Activated CD4-positive, alpha-beta T cell treated with anti-CD3 and anti-CD28 coated beads, Interleukin-2, Interleukin-4, amounts not matched to agents 100 ng/mL and 50 ng/mL, durations not matched to agents 16 hours and 8 hours (primary cell): ENCODE data around the gene ANKRD11.

Source experiments
- DNase-seq: peaks from one replicate; pipeline ENCODE4 v3.0.0-alpha.2; 2020; ENCODE audit warnings: low spot score

The ANKRD11 gene

DNA sequence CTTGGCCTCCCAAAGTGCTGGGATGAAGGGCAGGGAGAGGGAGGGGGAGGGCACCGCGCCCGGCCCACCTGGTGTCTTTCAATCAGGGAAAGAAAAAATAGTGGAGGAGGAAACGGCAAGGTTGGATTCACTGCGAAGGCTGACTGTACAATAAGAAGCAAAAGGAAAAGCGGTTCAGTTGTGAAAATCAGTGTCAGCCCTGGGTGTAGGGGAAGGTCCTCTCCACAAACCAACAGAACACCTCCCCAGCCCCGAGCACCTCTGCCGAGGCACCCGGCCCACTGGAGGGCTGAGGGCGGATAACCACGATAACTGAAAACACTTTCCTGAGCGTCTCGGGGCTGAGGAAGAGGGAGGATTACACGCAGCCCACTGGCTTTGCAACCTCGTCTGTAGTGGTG, 16.4 kb upstream of the ANKRD11 start:
- peak; percentile 25 for DNase-seq

DNA sequence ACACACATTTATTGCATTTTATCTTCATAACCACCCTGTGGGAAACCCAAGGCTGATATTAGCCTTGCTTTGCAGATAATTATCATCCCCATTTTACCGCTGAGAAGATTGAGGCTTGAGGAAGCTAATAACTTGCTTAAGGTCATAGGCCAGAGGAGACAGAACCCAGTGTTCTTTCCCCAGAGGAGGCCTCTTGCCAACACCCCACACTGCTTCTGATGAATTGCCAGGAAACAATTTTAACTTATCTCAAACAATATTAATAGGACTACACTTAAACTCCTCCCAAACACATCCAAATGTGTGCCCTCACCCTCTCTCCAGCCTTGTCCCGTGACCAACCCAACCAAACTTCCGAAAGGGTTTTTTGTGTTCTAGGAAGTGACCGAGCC, 15.7 kb upstream of the ANKRD11 start:
- DNase-seq: no peak

DNA sequence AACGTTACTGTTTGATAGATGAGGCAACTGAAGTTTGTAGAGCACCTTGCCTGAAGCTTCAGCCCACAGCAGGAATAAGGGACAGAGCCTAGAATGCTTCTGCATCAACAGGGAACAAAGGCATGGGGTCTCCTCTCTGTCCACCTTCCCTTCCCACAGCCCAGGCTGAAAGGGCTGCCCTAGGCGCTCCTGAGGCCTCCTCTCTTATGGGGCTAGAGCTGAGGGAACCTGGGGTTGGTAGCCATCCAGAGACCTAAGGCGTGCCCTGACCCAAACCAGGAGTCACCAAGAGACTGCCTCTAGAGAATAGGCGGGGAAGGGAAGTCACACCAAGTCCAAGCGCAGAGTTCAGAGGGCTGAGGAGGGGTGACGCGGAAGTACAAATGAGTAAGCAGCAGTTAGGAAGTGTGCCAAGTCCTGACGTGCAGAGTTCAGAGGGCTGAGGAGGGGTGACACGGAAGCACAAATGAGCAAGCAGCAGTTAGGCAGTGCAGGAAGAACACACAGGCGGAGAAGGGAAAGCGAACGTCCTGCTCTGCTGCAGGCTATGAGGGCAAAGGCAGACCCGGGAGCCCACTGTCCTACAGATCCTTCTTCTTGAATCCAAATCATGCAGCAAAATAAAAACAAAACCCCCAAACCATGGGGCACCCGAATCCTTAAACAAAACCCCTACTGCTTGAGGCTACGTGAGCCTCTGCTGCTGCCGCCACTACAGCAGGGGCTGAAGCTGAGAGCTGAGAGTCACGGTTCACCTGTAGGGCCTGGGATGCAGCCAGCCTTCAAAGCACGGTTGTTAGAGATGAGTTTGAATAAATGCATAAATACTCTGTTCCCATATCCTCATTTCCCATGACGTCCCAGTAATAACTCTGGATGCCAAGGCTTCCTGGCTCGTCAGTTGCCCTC, 15.1 kb upstream of the ANKRD11 start:
- peak; percentile 94 for DNase-seq

DNA sequence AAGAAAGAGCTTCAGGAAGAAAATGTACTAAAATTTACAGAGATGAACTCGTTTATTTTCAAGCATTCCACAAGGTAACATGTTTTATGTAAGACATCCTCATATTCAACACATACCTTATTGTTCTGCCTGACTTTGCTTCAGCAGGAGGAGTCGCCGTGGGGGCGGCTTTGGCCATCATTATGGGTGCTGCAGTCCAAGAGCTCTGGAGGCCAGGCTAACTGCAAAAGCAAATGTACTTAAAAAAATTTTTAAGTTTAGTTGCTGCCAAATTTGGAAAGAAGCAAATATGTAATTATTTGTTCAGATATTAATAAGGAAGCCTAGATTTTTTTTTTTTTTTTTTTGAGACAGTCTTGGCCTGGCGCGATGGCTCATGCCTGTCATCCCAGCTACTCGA, 13.7 kb upstream of the ANKRD11 start:
- DNase-seq: no peak

DNA sequence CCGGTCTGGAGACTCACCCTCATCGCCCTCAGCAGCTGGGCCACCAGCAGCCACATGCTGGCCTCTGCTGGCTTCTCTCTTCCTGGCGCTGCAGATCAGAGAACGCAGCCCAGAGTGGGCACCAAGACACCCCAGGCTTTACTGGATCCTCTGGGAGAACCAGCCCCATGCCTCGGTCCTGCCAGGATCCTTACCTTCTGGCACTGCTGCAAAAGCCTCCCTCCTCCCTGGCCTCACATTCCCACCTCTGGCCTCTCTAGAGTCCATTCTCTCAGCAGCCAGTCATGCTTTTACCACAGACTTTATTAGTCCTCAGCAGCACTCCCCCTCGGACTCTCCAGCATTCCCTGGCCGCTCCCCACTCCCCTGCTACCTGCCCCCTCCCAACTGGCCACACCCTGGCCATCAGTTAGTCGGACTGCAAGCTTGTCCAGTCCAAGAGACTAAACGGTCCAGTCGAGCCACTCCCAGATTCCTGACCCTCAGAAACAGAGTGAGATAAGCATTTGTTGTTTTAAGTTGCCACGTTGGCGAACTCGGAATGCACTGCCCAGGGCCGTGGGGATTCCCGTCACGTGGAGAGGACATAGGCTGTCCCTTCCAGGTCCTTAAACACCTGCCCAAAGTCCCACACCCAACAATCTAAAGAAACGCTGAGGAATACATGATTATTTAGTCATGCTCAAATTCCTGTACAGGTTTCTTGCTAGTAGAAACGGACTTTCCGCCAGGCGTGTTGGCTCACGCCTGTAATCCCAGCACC, 11.9 kb upstream of the ANKRD11 start:
- DNase-seq: no peak

DNA sequence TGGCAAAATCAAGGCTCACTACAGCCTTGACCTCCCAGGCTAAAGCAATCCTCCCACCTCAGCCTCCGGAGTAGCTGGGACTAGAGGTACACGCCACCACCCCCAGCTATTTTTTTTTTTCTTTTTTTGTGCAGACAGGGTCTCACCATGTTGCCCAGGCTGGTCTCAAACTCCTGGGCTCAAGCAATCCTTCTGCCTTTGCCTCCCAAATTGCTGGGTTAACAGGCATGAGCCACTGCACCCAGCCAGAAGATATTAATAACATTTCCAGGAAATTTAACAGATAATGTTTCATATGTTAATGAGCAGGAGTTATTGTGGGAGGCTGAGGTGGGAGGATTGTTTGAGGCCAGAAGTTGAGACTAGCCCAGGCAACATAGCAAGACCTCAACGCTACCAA, 9.4 kb upstream of the ANKRD11 start:
- no peak for DNase-seq

DNA sequence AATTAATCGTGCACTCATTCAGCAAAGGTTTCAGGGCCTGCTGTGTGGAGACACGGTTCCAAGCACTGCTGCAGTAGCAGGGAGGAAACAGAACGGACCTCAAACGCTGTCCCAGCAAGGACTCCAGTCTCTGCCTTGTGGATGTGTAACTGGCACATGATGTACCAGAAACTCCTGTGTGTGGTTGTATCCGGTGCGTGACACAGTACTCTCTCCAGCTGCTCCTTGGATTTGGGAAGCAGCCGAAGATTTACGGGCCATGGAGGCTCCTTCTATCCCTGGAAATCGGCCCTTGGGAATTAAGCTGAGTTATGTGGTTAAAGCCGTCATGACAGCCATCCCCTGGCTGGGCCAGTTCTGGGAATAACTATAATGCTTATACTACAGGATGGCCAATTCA, 8.5 kb upstream of the ANKRD11 start:
- DNase-seq: no peak

DNA sequence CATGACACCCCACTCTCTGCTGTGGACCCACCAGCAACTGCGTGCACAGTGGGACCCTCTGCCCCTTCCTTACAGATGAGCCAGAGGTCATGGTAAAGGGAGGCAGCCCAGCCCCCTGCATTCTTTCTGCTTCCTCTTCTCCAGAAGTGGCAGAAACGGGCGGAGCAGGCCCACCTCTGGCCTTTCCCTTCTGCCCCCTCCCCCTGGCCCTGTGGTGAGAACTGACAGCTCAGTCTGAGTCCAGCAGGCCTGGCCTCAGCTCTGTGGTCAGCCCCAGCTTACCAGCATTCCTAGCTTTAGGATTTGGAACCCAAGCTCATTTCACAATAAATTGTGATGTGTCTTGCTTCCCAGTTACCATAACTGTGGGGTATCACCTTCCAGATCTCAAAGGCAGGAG, 4.8 kb upstream of the ANKRD11 start:
- DNase-seq: no peak

DNA sequence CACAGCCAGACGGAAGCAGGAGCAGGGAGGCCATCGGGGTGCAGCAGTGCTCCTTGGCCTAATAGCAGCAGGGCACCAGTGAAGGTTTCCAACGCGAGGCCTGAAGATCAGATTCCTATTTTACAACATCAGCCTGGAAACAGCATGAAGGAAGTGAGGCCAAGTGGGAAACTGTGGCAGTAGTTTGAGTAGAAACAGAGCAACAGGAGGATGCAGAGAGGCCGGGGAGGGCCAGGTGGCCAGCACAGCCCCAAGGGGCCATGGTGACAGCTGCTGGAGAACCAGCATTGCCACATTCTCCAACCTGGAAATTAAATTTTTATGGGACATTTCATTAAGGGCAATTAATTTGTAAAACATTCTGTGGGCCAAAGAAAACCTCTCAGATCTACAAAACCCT, 3.4 kb upstream of the ANKRD11 start:
- no peak for DNase-seq

DNA sequence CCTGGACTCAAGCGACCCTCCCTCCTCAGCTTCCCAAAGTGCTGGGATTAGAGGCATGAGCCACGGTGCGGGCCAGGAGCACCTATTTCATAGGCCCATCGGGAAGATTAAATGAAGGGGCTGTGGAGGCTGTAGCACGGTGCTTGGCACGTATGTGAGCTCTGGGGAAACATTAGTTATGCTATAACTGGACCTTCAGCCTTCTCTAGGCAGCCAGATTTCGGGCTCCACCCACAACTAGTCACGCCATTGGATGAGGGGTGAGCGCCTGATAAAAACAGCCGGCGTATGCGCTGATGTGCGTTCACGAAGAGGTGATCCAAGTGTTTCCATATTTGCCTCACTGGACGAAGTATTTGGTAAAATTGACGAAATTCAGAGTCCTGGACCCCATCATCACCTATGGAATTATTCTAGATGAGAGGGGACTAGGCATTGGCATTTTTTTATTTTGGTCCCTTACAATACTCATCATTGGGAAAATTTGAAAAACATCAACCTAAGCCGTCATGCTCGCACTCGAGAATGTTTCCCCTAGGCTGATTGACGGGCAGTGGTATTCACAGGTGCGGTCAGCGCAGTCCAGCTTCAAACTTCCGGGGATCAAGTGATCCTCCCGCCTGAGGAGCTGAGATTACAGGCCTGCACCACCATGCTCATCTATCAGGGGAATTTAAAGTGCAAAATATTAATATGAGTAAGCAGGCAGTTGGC, 1.8 kb upstream of the ANKRD11 start:
- no peak for DNase-seq

DNA sequence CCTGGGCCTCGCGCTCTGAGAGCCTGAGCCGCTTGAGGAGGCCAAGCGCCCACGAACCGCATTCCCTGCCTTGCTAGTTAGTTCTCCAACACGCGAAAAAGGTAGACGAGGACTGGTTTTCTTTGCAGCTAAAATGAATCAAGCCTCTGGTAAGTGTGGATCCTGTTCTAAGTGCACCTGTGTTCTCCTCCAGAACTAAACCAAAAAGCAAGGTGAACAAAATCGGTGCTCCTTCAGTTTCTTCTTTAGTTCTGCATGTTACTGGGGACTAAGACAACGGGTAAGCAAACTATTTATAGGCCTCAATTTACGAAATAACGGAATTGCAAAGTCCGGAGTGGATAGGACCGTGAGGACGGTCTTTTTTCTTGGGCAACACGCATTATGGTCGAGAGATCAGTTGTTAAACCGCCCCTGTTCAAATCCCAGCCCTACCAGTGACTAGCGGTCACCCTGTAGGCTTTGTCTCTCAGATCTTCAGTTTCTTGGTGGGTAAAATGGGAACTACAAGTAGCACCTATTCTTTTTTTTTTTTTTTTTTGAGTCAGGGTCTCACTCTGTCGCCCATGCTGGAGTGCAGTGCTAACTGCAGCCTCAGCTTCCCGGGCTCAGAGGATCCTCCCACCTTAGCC, 993 bp upstream of the ANKRD11 start:
- no peak for DNase-seq

DNA sequence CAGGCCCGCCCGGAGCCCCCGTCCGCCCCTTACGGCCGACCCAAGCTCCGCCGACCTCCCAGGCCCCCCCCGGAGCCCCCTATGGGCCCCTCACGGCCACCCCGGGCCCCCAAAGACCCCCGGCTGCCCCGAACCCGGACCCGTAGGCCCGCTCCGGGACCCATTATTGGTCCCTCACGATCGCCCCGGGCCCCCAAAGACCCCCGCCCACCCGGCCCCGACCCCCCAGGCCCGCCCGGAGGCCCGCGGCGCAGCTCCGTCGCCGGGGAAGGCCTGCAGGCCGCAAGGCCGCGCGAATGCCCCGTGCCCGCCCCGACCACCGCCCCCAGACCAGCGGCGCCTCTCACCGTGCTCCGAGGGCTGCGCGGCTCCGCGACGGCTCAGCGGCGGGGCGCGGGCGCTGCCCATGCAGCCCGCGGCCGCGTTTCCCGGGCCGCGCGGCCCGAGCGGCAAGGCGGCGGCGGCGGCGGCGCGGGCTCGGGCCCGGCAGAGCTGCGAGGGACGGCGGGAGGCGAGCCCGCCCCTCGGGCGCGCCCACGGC, 393 bp downstream of the ANKRD11 start:
- no peak for DNase-seq

DNA sequence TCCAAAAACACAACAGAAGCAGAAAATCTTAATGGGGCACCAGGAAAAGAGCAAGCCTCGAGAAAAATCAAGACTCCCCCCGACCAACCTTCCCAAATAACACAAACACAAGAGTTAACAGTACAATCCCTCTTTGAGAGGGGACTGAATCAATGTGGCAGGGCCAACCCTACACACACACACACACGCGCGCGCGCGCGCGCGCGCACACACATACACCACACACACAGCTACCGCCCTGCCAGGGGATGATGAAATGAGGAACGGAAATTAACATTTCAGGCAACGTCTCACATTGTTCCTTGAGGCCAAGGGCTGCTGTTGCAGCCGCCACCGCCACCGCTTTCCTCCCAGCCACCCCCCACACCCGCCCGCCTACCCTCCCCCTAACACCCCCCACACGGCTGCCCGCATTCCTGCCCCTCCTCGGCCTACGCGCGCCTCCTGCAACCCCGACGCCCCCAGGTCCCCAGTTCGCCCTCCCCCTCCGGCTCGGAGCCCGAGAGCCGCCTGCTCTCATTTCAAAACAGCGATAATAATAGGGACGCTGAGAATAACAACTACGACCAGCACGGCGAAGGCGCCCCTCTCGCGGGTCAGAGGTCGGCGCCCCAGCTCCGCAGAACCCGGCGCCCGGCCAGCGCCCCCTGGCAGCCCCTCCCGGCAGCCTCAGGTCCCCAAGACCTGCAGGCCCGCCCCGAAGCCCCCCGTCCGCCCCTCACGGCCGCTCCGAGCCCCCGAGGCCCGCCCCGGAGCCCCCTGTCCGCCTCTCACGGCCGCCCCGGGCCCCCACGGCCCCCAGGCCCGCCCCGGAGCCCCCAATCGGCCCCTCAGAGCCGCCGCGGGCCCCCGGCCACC, 1.1 kb downstream of the ANKRD11 start:
- peak; percentile 91 for DNase-seq

DNA sequence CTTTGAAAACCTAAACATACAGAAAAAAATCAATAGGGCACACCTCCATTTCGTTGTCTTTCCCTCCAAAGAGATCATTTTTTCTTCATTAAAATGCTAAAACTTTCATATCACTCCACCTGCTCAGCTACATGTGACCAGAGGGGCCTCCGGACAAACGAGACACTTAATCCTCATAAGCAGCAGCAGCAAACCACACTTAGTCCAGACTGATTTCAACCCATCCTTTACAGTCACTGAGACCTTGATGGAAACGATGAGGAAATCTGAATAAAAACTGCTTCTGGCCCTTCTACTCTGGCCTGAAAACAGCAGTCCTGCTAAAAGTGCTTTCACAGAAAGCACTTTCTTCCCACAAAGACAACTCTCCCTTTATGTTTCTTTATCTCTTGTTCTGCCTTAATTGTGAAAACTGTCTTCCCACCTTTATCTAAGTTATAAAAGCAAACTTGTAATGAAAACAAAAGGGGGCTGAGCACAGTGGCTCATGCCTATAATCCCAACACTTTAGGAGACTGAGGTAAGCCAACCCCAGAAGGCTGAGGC, 4.6 kb downstream of the ANKRD11 start:
- DNase-seq: peak; percentile 15

DNA sequence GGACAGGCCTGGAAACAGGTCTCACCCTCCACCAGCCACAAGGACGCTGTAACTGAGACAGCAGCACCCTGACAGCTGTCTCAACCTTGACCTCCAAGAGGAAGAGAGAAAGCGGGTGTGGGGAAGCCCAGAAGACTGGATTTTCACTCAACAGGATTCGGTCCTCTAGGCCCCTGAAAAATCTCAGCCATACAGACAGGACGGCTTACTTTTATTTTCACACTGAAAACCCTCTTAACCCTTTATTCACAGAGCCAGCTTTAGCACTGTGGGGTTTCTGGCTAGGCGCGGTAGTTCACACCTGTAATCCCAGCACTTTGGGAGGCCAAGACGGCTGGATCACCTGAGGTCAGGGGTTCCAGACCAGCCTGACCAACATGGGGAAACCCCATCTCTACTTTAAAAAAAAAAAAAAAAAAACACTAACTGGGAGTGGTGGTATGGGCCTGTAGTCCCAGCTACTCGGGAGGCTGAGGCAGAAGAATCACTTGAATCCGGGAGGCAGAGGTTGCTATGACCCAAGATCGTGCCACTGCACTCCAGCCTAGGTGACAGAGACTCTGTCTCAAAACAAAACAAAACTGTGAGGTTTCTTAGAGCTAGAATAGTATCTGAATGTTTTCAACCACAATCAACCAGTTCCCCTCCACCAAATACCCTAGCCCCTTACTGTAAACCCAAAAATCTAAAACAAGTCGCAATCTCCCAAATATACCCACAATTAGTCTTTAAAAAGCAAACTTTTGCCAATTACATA, 5.3 kb downstream of the ANKRD11 start:
- peak; percentile 57 for DNase-seq

DNA sequence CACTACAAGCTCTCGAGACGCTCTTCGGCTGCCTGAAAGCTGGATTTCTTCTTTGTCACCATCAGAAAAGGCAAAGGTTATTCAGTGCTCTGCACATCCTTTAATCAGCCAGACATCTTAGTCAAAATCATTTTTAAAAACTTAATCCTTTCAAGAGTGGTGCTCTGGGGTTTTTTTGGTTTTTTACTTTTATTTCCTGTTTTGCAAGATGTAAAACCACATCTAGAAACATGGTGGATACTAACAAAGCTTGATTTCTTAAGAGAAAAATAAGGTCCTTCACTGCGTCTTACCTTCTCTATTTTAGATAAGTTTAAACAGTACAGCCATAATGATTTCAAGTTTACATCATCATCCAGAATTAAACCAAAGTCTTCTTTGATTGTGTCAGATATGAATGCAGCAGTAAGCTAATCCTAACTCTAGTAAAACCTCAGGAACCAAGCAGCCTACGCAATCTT, 6.3 kb downstream of the ANKRD11 start:
- DNase-seq: peak; percentile 37

DNA sequence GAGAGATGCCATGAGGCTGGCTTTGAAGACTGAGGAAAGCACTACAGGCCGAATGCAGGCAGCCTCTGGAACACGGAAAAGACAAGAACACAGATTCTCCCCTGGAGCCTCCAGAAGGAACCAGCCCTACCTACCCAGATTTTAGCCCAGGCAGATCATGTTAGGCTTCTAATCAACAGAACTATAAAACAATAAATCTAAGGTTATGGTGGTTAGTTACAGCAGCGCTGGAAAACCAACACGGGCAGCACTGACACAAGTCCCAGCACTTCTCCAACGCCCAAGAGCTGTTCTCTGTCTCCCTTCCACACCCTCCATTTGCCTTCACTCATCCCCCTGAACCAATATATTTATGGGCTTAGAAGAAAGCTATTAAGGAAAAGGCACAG, 7.5 kb downstream of the ANKRD11 start:
- DNase-seq: no peak

DNA sequence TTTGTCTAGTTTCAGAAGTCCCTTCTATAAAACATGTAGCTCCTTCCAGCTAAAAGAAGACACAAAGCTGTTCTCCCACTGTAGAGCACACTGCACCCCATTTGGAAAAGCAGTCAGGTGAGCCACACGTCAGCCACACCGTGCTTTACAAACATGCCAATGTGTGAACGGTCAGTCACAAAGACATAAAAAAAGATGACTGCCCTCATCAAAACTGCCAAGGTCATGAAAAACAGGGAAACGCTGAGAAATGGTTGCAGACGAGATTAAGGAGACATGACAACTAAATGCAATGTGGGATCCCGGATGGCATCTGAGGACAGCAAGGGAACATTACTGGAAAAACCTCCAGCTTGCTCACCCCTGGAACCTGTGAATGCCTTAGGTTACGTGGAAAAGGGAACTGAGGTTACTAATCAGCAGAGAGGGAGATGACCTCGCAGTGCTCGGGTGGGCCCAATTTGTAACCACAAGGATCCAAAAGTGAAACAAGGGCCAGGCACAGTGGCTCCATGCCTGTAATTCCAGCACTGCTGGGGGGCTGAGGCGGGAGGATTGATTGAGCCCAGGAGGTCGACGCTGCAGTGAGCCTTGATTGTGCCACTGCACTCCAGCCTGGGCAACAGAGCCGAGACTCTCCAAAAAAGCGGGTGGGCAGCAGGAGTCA, 8.1 kb downstream of the ANKRD11 start:
- DNase-seq: no peak

DNA sequence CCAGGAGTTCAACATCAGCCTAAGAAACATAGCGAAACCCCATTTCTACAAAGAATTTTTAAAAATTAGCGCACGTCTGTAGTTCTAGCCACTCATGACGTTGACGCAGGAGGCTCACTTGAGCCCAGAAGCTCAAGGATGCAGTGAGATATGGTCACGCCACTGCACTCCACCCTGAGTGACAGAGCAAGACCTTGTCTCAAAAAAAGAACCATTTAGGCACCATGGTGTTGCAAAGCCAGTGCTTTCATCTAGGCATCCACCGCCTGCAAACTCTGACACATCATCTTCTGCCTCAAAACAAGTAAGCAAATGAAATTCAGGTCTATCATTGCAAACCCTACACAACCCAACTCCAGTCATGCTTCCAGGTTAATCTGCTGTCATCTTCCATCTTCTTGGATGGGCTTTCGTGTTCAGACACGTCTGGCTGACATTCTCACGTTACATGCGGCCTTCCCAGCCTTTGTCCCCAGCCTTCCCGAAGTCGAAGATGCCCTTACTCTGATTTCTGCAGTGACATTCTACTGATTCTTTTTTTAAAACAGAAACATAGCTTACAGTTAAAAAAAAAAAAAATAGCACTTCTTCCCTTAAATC, 8.9 kb downstream of the ANKRD11 start:
- DNase-seq: no peak
